Keratinocyte (primary cell): ENCODE data around the gene KDM1B. TPM values are rescaled to one million over a fixed set of nuclear protein-coding genes. Genes with fewer than 3 reads are reported as not detected.

Source experiments
- DNase-seq: peaks from one replicate; pipeline ENCODE4 v3.0.0-alpha.2; 2011; ENCODE audit warnings: low read depth, missing footprints, low spot score
- FAIRE-seq: peaks from 2 replicates; lab custom pipeline; 2011; peaks lifted over from hg19 to GRCh38; lab: Jason Lieb, UNC
- H2AFZ ChIP-seq: 2 replicates; pipeline ENCODE4 v1.6.0; 2012; ENCODE audit warnings: low read length, control low read depth, inconsistent platforms; ENCODE audit not compliant: control insufficient read depth
- H3K27ac ChIP-seq: 2 replicates; pipeline ENCODE4 v1.5.1; 2011; ENCODE audit warnings: low read length; ENCODE audit not compliant: control insufficient read depth, insufficient read depth
- H3K27me3 ChIP-seq: 3 replicates; pipeline ENCODE4 v1.6.0; 2011; ENCODE audit warnings: low read length; ENCODE audit not compliant: control insufficient read depth, insufficient read depth; ENCODE audit errors: extremely low read depth
- H3K36me3 ChIP-seq, 2 experiments: 2 replicates in 1 of 2; 3 replicates in 1 of 2; pipeline ENCODE4 v1.5.1; 2011; ENCODE audit warnings: low read length in 2 of 2, mild to moderate bottlenecking in 1 of 2; ENCODE audit not compliant: control insufficient read depth in 2 of 2, insufficient read depth in 2 of 2; ENCODE audit errors: extremely low read depth in 1 of 2
- H3K4me1 ChIP-seq: 3 replicates; pipeline ENCODE4 v1.5.1; 2011; ENCODE audit warnings: low read length; ENCODE audit not compliant: control insufficient read depth, insufficient read depth; ENCODE audit errors: extremely low read depth
- H3K4me2 ChIP-seq: 3 replicates; pipeline ENCODE4 v1.6.0; 2011; ENCODE audit warnings: low read depth, low read length; ENCODE audit not compliant: control insufficient read depth, insufficient read depth; ENCODE audit errors: extremely low read depth
- H3K4me3 ChIP-seq, 3 experiments: fragments of 200-600 bp in 1 of 3; sonication (generic) in 1 of 3; 2 replicates in 2 of 3; 3 replicates in 1 of 3; pipeline ENCODE4 v1.5.1; 2011 to 2016; ENCODE audit warnings: low read length in 3 of 3, mild to moderate bottlenecking in 3 of 3, control low read depth in 2 of 3, inconsistent platforms in 1 of 3, low read depth in 1 of 3, mixed read lengths in 1 of 3, mixed run types in 1 of 3, moderate library complexity in 1 of 3; ENCODE audit not compliant: control insufficient read depth in 2 of 3, insufficient read depth in 2 of 3; ENCODE audit errors: extremely low read depth in 1 of 3
- H3K79me2 ChIP-seq: 2 replicates; pipeline ENCODE4 v1.6.0; 2012; ENCODE audit warnings: low read length; ENCODE audit not compliant: control insufficient read depth, insufficient read depth
- H3K9ac ChIP-seq: 3 replicates; pipeline ENCODE4 v1.6.0; 2011; ENCODE audit warnings: low read length; ENCODE audit not compliant: control insufficient read depth, insufficient read depth; ENCODE audit errors: extremely low read depth
- H3K9me1 ChIP-seq: 3 replicates; pipeline ENCODE4 v1.6.0; 2011; ENCODE audit warnings: low read length; ENCODE audit not compliant: control insufficient read depth, insufficient read depth; ENCODE audit errors: extremely low read depth
- H3K9me3 ChIP-seq: 2 replicates; pipeline ENCODE4 v1.5.1; 2012; ENCODE audit warnings: low read depth, low read length; ENCODE audit not compliant: control insufficient read depth
- H4K20me1 ChIP-seq: 3 replicates; pipeline ENCODE4 v1.6.0; 2011; ENCODE audit warnings: low read length; ENCODE audit not compliant: control insufficient read depth, insufficient read depth; ENCODE audit errors: extremely low read depth
- EZH2 ChIP-seq: IDR thresholded peaks from one replicate; pipeline ENCODE4 v1.6.1; 2012; ENCODE audit warnings: inconsistent platforms, mild to moderate bottlenecking, low read length, moderate library complexity
- dilution Hi-C: fragments of 300-500 bp; cut with MboI; formaldehyde crosslinking; loops from one replicate; pipeline ENCODE4 v1.7.0; 2020; ENCODE audit warnings: low sequenced_read_pairs; ENCODE audit not compliant: extremely low pct_ligation_motif_present
- polyA plus RNA-seq, 5 experiments: library from polyadenylated mRNA; depleted of rRNA in 3 of 5; stranded (reverse) in 3 of 5; stranded (forward) in 1 of 5; unstranded in 1 of 5; fragments of >200 nt; gene quantifications; 1 replicate in 1 of 5; 2 replicates in 3 of 5; 3 replicates in 1 of 5; pipeline versions ENCODE4 v1.2.1 to v1.2.3, GENCODE V29; 2011 to 2012; ENCODE audit warnings: missing spikeins in 2 of 5, low read depth in 1 of 5, low replicate concordance in 1 of 5
- TF ChIP-seq, protein P1 (sequence below), 3 experiments: IDR thresholded peaks in 1 of 3; conservative IDR thresholded peaks in 1 of 3; optimal IDR thresholded peaks in 1 of 3; 2 replicates in 2 of 3; 3 replicates in 1 of 3; pipeline versions ENCODE3 to v1.5.1; 2011; ENCODE audit warnings: low read length in 3 of 3, mild to moderate bottlenecking in 3 of 3, moderate library complexity in 2 of 3, control low read depth in 1 of 3, inconsistent platforms in 1 of 3; ENCODE audit not compliant: insufficient read depth in 2 of 3; ENCODE audit errors: extremely low read depth in 1 of 3

Gene KDM1B
- polyA plus RNA-seq, 1 donor (not counting 4 experiments of a cell fraction or from before 2014, with no cell fraction given) = 32.7 TPM

DNA sequence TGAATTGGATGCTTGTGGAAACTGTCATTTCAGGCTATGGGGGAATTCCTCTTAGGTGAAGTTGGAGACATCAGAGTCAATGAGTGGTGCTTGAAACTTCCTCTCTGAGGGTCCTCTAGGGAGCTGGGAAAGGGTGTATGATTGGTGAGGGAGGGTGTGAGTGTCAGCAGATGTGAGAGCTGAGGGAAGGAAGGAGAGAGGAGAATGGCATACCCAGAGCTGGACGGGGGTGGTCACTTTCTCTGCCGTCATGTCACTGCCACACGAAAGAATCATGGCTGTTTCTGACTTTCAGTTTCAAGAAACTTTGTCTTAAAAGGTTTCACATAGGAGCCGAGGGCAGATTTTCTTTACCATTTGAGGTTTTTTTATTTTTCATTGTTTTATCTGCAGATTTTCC lies 58.8 kb downstream of the KDM1B start:
- Histone ChIP-seq H3K4me3 (no peak overlapping the region), H3K9me1 (no peaks in the 10 kb centered on the region), H3K9me3 (no peaks in the 10 kb centered on the region), H3K36me3 (peaks cover 13 to 27% of the 10 kb centered on the region in 2 experiments), H3K9ac (no peak overlapping the region), H3K4me2 (no peak overlapping the region), H3K79me2 (no peaks in the 10 kb centered on the region), H2AFZ (no peak overlapping the region), H3K27me3 (no peaks in the 10 kb centered on the region), H3K27ac (no peak overlapping the region), H4K20me1 (no peaks in the 10 kb centered on the region), H3K4me1 (peaks cover 2% of the 10 kb centered on the region)
- FAIRE-seq (no peak), DNase-seq (no peak)
- no peak for TF ChIP-seq EZH2
- TF ChIP-seq, protein P1, sequence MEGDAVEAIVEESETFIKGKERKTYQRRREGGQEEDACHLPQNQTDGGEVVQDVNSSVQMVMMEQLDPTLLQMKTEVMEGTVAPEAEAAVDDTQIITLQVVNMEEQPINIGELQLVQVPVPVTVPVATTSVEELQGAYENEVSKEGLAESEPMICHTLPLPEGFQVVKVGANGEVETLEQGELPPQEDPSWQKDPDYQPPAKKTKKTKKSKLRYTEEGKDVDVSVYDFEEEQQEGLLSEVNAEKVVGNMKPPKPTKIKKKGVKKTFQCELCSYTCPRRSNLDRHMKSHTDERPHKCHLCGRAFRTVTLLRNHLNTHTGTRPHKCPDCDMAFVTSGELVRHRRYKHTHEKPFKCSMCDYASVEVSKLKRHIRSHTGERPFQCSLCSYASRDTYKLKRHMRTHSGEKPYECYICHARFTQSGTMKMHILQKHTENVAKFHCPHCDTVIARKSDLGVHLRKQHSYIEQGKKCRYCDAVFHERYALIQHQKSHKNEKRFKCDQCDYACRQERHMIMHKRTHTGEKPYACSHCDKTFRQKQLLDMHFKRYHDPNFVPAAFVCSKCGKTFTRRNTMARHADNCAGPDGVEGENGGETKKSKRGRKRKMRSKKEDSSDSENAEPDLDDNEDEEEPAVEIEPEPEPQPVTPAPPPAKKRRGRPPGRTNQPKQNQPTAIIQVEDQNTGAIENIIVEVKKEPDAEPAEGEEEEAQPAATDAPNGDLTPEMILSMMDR (optimal IDR thresholded peaks at IDR 0.05 in 1 of 3, IDR thresholded peaks at IDR 0.05 in 1 of 3, conservative IDR thresholded peaks at IDR 0.05 in 1 of 3; ENCODE audit: extremely low read depth in 1 of 3, insufficient read depth in 2 of 3, low read length in 3 of 3) = no peak
- dilution Hi-C loops = no loop called here

GRCh38 chr6:18215436-18215835 lies 60.2 kb downstream of the KDM1B start:
- Histone ChIP-seq H3K27me3 (no peaks in the 10 kb centered on the region), H3K27ac (no peak overlapping the region), H3K9me3 (no peaks in the 10 kb centered on the region), H3K4me2 (no peak overlapping the region), H2AFZ (no peak overlapping the region), H3K9ac (no peak overlapping the region), H3K9me1 (no peaks in the 10 kb centered on the region), H3K79me2 (no peaks in the 10 kb centered on the region), H4K20me1 (no peaks in the 10 kb centered on the region), H3K36me3 (peaks cover 13 to 23% of the 10 kb centered on the region in 2 experiments), H3K4me3 (no peak overlapping the region), H3K4me1 (peaks cover 2% of the 10 kb centered on the region)
- dilution Hi-C loops = no loop called here
- DNase-seq (no peak), FAIRE-seq (no peak)
- TF ChIP-seq, protein P1 (optimal IDR thresholded peaks at IDR 0.05 in 1 of 3, IDR thresholded peaks at IDR 0.05 in 1 of 3, conservative IDR thresholded peaks at IDR 0.05 in 1 of 3; ENCODE audit: extremely low read depth in 1 of 3, insufficient read depth in 2 of 3, low read length in 3 of 3) = no peak
- no peak for TF ChIP-seq EZH2
